PC-3 (cell line): ENCODE data around the gene BICD2.

ENCODE experiments used
- CTCF ChIP-seq: fragments of 300-600 bp; sonication (generic); conservative IDR thresholded peaks from 2 replicates; pipeline ENCODE4 v1.5.1; 2017; ENCODE audit warnings: antibody characterized with exemption, low read depth, mild to moderate bottlenecking, low read length
- EZH2 ChIP-seq: fragments of 300-600 bp; sonication (generic); IDR thresholded peaks from one replicate; pipeline ENCODE4 v1.6.1; 2017; ENCODE audit warnings: antibody characterized with exemption, mild to moderate bottlenecking, low read length; ENCODE audit not compliant: unreplicated experiment
- EZH2phosphoT487 ChIP-seq: fragments of 300-600 bp; sonication (generic); IDR thresholded peaks from 2 replicates; pipeline ENCODE4 v1.6.1; 2018; ENCODE audit warnings: mild to moderate bottlenecking, antibody characterized with exemption, low read length, borderline replicate concordance

- no peak for TF ChIP-seq CTCF
- no peak for TF ChIP-seq EZH2
- no peak for TF ChIP-seq EZH2phosphoT487
Measured at GRCh38 chr9:92760070-92760469, 4.6 kb downstream of the BICD2 start.
